SK-N-SH (cell line): ENCODE results near the gene UBAC2. TPM values are rescaled to one million over a fixed set of nuclear protein-coding genes. Genes with fewer than 3 reads are reported as not detected.

Source experiments
- CTCF ChIA-PET: fragments of 300-600, 350-600 bp; formaldehyde crosslinking; extraction: SDS; loops from one replicate; lab custom pipeline; 2021; lab: Yijun Ruan, JAX
- POLR2A ChIA-PET: fragments of 350-600 bp; sonication (Branson Sonifier 250); formaldehyde crosslinking; extraction: SDS; loops from one replicate; lab custom pipeline; 2020; ENCODE audit warnings: antibody characterized with exemption, inconsistent platforms; lab: Yijun Ruan, JAX
- DNase-seq: peaks from one replicate; pipeline ENCODE4 v3.0.0; 2012
- H2AFZ ChIP-seq: fragments of 200-600 bp; sonication (generic); 2 replicates; pipeline ENCODE4 v1.8.1; 2016; ENCODE audit warnings: antibody characterized with exemption, mild to moderate bottlenecking, low read depth
- H3F3A ChIP-seq: fragments of 200-600 bp; sonication (generic); replicated peaks from 2 replicates; pipeline ENCODE3; 2016; ENCODE audit warnings: antibody characterized with exemption, mild to moderate bottlenecking; ENCODE audit not compliant: insufficient read depth
- H3K27ac ChIP-seq, 2 experiments: fragments of 200-500 bp in 1 of 2; fragments of 200-600 bp in 1 of 2; sonication (Bioruptor generic) in 1 of 2; sonication (generic), shearing (Covaris generic) in 1 of 2; 2 replicates each; pipeline versions ENCODE4 v1.5.1 to v1.6.1; 2014 to 2016; ENCODE audit warnings: low read depth in 2 of 2, inconsistent platforms in 1 of 2, low read length in 1 of 2, mild to moderate bottlenecking in 1 of 2, mixed read lengths in 1 of 2
- H3K27me3 ChIP-seq: fragments of 200-600 bp; sonication (generic), shearing (Covaris generic); 2 replicates; pipeline ENCODE4 v1.6.1; 2016; ENCODE audit warnings: mixed run types; ENCODE audit not compliant: insufficient read depth
- H3K36me3 ChIP-seq, 2 experiments: fragments of 200-500 bp in 1 of 2; fragments of 200-600 bp in 1 of 2; sonication (Bioruptor generic) in 1 of 2; sonication (generic) in 1 of 2; replicated peaks in 1 of 2; 2 replicates each; pipeline versions ENCODE3 to v1.5.1; 2014 to 2016; ENCODE audit warnings: low read length in 1 of 2, mild to moderate bottlenecking in 1 of 2; ENCODE audit not compliant: insufficient read depth in 2 of 2, control insufficient read depth in 1 of 2
- H3K4me1 ChIP-seq, 2 experiments: fragments of 200-500 bp in 1 of 2; fragments of 200-600 bp in 1 of 2; sonication (Bioruptor generic) in 1 of 2; sonication (generic), shearing (Covaris generic) in 1 of 2; 2 replicates each; pipeline versions ENCODE4 v1.5.1 to v1.6.1; 2014 to 2016; ENCODE audit warnings: low read depth in 1 of 2, low read length in 1 of 2, mixed run types in 1 of 2; ENCODE audit not compliant: insufficient read depth in 2 of 2, control insufficient read depth in 1 of 2
- H3K4me2 ChIP-seq: fragments of 200-600 bp; sonication (generic), shearing (Covaris generic); 2 replicates; pipeline ENCODE4 v1.6.1; 2017; ENCODE audit warnings: mixed run types
- H3K4me3 ChIP-seq, 2 experiments: fragments of 200-500 bp in 1 of 2; fragments of 200-600 bp in 1 of 2; sonication (Bioruptor generic) in 1 of 2; sonication (generic), shearing (Covaris generic) in 1 of 2; 2 replicates each; pipeline versions ENCODE4 v1.5.1 to v1.8.1; 2014 to 2016; ENCODE audit warnings: low read depth in 2 of 2, inconsistent platforms in 1 of 2, low read length in 1 of 2, mild to moderate bottlenecking in 1 of 2, mixed read lengths in 1 of 2, moderate library complexity in 1 of 2
- H3K79me2 ChIP-seq: fragments of 200-600 bp; sonication (generic); 2 replicates; pipeline ENCODE4 v1.8.1; 2017; ENCODE audit warnings: mild to moderate bottlenecking; ENCODE audit not compliant: insufficient read depth
- H3K9ac ChIP-seq: fragments of 200-600 bp; sonication (generic); 2 replicates; pipeline ENCODE4 v1.6.1; 2017; ENCODE audit warnings: mixed run types
- H3K9me2 ChIP-seq: fragments of 200-600 bp; sonication (generic); 2 replicates; pipeline ENCODE4 v1.6.1; 2017; ENCODE audit warnings: mixed run types
- H3K9me3 ChIP-seq: fragments of 200-600 bp; sonication (generic); 2 replicates; pipeline ENCODE4 v1.6.1; 2017; ENCODE audit warnings: mixed run types, mild to moderate bottlenecking, moderate library complexity
- H4K20me1 ChIP-seq: fragments of 200-600 bp; sonication (generic); 2 replicates; pipeline ENCODE4 v1.6.1; 2017; ENCODE audit warnings: mild to moderate bottlenecking, mixed run types; ENCODE audit not compliant: insufficient read depth
- ELF1 ChIP-seq: IDR thresholded peaks from 2 replicates; pipeline ENCODE4 v1.4.0; 2012
- NFIC ChIP-seq: IDR thresholded peaks from 2 replicates; pipeline ENCODE4 v1.4.0; 2012; ENCODE audit warnings: borderline replicate concordance
- RXRA ChIP-seq: IDR thresholded peaks from 2 replicates; pipeline ENCODE4 v1.4.0; 2012; ENCODE audit warnings: low read depth, mild to moderate bottlenecking, borderline replicate concordance
- WGBS: methylation state at CpG from one replicate; pipeline ENCODE4 v1.1.6; 2017; ENCODE audit warnings: low lambda C conversion rate; 5-methylcytosine and 5-hydroxymethylcytosine counted together
- polyA plus RNA-seq, 3 experiments: library from polyadenylated mRNA; depleted of rRNA; stranded (reverse); fragments of >200 nt; gene quantifications; 2 replicates each; pipeline ENCODE4 v1.2.3, GENCODE V29; 2012
- TF ChIP-seq, protein P1 (sequence below): IDR thresholded peaks from 2 replicates; pipeline ENCODE4 v1.4.0; 2012; ENCODE audit warnings: low read depth, borderline replicate concordance
- TF ChIP-seq, protein P2 (sequence below): IDR thresholded peaks from 2 replicates; pipeline ENCODE4 v1.4.0; 2012; ENCODE audit warnings: low read depth
- TF ChIP-seq, protein P3 (sequence below): IDR thresholded peaks from 2 replicates; pipeline ENCODE4 v1.6.1; 2012; ENCODE audit warnings: mild to moderate bottlenecking, low read depth, low read length, moderate library complexity

The UBAC2 gene
- polyA plus RNA-seq, 1 of the 3 experiments (the other 2 are of a cell fraction) = 79.0 TPM

DNA sequence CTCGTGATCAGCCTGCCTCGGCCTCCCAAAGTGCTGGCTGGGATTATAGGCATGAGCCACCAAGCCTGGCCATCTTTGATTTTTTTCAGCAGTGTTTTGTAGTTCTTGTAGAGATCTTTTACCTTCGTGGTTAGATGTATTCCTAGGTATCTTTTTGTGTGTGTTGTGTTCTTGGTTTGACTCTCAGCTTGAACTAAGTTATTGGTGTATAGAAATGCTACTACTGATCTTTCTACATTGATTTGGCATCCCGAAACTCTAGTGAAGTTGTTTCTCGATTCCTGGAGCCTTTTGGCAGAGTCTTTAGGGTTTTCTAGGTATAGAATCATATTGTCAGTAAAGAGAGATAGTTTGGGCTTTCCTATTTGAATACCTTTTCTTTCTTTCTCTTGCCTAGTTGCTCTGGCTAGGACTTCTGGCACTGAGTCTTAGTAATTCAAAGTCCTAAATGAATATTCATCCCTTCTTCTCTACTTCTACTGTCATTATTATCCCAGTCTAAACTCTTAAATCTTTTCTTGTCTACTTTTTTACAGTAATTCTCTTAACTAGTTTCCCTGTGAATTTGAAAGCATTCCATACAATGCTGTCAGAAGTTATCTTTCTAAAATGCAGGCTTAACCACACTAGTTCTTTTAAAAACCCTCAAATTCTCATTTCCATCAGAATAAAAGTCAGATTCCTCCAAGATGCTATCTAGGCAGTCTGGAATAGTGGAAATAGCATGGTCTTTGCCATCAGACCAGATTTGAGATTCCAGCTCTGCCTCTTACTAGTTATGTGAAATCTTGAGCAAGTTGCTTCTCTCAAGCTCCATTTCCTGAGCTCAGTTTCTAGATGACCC lies 50.5 kb downstream of the UBAC2 start:
- Histone ChIP-seq H3K9ac (no peak overlapping the region), H3K4me1 (peaks cover 0 to 2% of the 10 kb centered on the region in 2 experiments; a peak in 1 of 4 replicates), H3K27me3 (no peaks in the 10 kb centered on the region), H4K20me1 (no peaks in the 10 kb centered on the region), H2AFZ (no peak overlapping the region), H3K79me2 (no peaks in the 10 kb centered on the region; the same call in 1 of the 2 replicates), H3K27ac (no peak overlapping the region; a peak in 1 of 4 replicates), H3F3A (no peaks in the 10 kb centered on the region), H3K36me3 (peaks cover 18 to 28% of the 10 kb centered on the region in 2 experiments), H3K9me2 (no peaks in the 10 kb centered on the region), H3K4me2 (no peak overlapping the region), H3K4me3 (no peak overlapping the region), H3K9me3 (no peaks in the 10 kb centered on the region)
- TF ChIP-seq NFIC = no peak
- no peak for TF ChIP-seq RXRA
- TF ChIP-seq, protein P1, sequence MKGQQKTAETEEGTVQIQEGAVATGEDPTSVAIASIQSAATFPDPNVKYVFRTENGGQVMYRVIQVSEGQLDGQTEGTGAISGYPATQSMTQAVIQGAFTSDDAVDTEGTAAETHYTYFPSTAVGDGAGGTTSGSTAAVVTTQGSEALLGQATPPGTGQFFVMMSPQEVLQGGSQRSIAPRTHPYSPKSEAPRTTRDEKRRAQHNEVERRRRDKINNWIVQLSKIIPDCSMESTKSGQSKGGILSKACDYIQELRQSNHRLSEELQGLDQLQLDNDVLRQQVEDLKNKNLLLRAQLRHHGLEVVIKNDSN = no peak
- ChIA-PET CTCF (interaction anchor here (1.0 to 2.2 kb wide), 4 partner anchors 15 to 185 kb away, joined by 3 to 10 read pairs (median 5); no protein-coding TSS in a partner anchor), POLR2A (no interaction called here)
- WGBS = 83% methylated on average over 5 of the region's 5 CpGs
- DNase-seq = no peak

DNA sequence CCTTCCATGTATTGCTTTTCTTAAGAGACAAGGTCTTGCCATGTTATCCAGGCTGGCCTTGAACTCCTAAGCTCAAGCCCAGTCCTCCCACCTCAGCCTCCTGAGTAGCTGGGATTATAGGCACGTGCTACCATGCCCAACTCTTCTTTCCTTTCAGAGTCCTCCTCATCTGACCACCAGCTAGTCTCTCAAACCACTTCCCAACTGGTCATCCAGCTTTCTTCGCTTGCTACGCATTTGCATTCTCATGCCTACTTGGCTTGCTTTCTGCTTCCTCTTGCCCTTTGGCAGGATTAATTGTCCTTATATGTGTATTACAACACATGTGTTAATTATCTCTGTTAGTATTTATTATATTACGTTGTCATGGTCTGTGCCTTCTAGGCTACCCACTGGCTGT lies 51.3 kb downstream of the UBAC2 start:
- Histone ChIP-seq H3K9ac (no peak overlapping the region), H3K4me1 (peaks cover 0 to 2% of the 10 kb centered on the region in 2 experiments; a peak in 2 of 4 replicates), H4K20me1 (no peaks in the 10 kb centered on the region), H3K4me2 (no peak overlapping the region), H3F3A (no peaks in the 10 kb centered on the region), H3K27me3 (no peaks in the 10 kb centered on the region), H3K27ac (no peak overlapping the region; a peak in 1 of 4 replicates), H3K4me3 (no peak overlapping the region), H3K79me2 (no peaks in the 10 kb centered on the region), H3K36me3 (peaks cover 22 to 31% of the 10 kb centered on the region in 2 experiments), H3K9me2 (no peaks in the 10 kb centered on the region), H2AFZ (no peak overlapping the region), H3K9me3 (no peaks in the 10 kb centered on the region)
- ChIA-PET POLR2A (no interaction called here), CTCF (interaction anchor here (1.0 to 2.2 kb wide), 4 partner anchors 14 to 185 kb away, joined by 5 to 10 read pairs (median 7); no protein-coding TSS in a partner anchor)
- TF ChIP-seq, protein P2, sequence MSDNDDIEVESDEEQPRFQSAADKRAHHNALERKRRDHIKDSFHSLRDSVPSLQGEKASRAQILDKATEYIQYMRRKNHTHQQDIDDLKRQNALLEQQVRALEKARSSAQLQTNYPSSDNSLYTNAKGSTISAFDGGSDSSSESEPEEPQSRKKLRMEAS = no peak
- TF ChIP-seq, protein P3, sequence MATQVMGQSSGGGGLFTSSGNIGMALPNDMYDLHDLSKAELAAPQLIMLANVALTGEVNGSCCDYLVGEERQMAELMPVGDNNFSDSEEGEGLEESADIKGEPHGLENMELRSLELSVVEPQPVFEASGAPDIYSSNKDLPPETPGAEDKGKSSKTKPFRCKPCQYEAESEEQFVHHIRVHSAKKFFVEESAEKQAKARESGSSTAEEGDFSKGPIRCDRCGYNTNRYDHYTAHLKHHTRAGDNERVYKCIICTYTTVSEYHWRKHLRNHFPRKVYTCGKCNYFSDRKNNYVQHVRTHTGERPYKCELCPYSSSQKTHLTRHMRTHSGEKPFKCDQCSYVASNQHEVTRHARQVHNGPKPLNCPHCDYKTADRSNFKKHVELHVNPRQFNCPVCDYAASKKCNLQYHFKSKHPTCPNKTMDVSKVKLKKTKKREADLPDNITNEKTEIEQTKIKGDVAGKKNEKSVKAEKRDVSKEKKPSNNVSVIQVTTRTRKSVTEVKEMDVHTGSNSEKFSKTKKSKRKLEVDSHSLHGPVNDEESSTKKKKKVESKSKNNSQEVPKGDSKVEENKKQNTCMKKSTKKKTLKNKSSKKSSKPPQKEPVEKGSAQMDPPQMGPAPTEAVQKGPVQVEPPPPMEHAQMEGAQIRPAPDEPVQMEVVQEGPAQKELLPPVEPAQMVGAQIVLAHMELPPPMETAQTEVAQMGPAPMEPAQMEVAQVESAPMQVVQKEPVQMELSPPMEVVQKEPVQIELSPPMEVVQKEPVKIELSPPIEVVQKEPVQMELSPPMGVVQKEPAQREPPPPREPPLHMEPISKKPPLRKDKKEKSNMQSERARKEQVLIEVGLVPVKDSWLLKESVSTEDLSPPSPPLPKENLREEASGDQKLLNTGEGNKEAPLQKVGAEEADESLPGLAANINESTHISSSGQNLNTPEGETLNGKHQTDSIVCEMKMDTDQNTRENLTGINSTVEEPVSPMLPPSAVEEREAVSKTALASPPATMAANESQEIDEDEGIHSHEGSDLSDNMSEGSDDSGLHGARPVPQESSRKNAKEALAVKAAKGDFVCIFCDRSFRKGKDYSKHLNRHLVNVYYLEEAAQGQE = no peak
- no peak for TF ChIP-seq ELF1
- no peak for DNase-seq
- WGBS = 98% methylated on average over 4 of the region's 4 CpGs
